Right renal pelvis (tissue), 4 donors: Measurements from ENCODE around the gene DEK. TPM values are rescaled to one million over a fixed set of nuclear protein-coding genes. Genes with fewer than 3 reads are reported as not detected.
"Not testable (repeated sequence)": the region's sequence is repeated elsewhere in the genome, so short reads cannot be mapped to it uniquely, and the experiment has no call there.

Source experiments
- DNase-seq, 4 donors: peaks; one replicate each; pipeline ENCODE4 v3.0.0-alpha.2; 2013; ENCODE audit warnings: low read depth in 4 of 4, low spot score in 3 of 4, missing footprints in 1 of 4
- polyA plus RNA-seq, 4 donors: library from polyadenylated mRNA; unstranded; fragments of 120-200 nt; gene quantifications; one replicate each; pipeline ENCODE4 v1.2.1, GENCODE V29; 2013; ENCODE audit not compliant: insufficient read length in 4 of 4

DEK gene
- polyA plus RNA-seq, 4 donors = 200 to 240 (median 233) TPM

DNA sequence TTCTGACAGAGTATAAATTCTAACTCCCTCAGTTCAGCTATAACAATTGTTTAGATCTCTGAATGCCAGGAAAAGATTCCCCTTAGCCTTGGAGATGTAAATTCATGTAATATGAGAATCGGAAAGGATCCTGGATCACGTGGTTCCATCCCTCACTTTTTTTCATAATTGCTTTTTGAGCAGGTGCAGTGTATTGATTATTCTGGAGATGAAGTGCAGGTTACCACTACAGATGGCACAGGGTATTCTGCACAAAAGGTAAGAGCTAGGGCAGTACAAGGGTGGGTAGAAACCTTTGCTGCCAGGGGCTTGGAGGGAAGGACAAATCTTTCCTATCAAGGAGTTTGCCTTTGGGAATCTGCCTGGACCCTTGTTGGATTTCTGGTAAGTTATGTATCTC, 56.4 kb downstream of the DEK start:
- DNase-seq = no peak

DNA sequence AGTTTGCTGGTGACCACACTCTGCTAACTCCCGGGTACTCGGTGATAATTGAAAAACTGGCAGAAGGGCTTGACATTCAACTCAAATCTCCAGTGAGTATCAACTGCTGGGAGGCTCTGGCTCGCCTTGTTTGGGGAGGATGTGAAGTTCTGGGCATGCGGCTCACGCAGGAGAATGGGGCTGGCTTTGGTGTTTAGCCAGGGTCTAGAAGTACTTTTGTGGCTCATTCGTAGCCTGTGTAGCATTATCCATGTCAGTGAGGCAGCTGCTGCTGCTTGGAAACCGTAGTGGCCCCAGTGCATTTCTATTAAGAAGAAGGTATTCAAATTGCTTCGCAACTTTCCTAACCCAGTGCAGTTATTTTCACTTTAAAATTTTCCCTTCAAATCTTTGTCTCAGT, 56.9 kb downstream of the DEK start:
- DNase-seq = no peak

DNA sequence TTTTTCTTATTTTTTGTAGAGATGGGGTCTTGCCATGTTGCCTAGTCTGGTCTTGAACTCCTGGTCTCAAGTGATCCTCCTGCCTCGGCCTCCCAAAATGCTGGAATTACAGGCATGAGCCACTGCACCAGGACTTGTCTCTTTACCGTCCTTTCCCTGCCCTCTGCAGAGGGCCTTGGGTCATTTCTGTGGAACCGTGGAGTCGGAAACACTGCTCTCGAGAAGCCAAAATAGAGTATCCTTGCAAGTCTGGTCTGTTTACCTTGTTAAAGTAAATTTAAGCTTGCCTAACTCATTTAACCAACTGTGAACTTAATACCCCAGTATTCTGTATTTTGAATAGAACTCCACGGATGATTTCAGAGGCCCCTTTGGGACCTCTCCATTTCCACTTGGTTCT, 57.7 kb downstream of the DEK start:
- DNase-seq = no peak

DNA sequence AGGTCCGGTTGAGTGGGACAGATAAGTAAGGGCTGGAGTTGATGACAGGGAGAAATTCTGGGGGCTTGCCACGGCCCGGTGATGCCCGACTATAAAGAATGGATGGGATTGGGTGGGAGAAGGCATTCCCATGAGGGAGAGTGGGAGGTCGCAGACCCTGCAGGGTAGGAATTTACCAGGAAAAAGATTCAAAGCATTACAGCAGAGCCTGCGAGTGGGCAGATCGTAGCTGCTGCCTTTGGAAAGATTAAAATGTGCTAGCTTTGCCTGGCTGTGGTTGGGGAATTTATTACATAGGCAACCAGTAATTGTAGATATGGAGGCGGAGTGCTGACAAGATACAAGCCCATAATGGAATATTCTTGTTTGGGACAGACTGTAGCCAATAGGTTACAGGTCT, 59.6 kb downstream of the DEK start:
- DNase-seq = no peak

DNA sequence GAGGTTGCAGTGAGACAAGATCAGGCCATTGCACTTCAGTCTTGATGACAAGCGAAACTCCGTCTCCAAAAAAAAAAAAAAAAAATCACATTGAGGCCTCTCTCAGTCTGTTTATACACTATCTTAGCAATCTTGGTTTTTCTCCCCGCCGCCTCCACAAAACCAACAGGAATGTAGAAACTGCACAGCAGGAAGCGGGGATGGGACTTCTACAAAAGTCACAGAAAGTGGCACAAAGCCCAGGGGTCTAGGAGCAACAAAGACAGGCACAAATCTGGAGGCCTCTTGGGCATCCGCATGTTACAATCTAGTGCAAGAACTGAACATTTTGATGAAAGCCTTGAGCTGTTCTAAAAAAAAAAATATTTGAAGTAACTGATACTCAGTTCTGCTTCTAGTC, 60.5 kb downstream of the DEK start:
- no peak for DNase-seq

DNA sequence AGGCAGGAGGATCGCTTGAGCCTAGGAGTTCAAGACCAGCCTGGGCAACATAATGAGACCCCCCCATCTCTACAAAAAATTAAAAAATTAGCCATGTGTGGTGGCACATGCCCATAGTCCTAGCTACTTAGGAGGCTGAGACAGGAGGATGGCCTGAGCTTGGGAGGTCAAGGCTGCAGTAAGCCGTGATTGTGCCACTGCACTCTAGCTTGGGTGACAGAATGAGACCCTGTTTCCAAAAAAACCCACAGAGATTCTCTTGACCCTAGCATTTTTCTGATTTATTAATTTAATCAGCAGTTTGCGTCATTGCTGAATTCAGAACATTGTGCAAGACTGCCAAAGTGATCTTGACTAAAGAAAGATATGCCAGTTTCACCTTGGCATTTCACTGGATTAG, 72.3 kb downstream of the DEK start:
- DNase-seq = no peak

DNA sequence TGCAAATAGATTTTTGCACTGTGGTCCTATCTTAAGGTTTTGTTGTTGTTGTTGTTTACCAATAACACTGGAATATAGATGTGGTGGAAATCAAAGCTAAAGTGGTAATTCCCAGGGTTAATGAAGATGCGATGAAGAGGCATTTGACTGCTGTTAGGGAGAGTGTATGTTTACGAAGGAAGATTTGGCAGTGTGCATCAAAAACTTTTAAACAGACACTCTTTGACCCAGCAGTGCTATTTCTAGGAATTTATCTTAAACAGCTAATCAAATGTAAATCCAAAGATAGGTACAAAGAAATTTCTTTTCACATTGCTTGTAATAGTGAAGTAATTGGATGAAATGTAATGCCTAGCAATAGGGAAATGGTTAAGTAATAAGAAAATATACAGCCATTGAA, 75.1 kb downstream of the DEK start:
- no peak for DNase-seq

DNA sequence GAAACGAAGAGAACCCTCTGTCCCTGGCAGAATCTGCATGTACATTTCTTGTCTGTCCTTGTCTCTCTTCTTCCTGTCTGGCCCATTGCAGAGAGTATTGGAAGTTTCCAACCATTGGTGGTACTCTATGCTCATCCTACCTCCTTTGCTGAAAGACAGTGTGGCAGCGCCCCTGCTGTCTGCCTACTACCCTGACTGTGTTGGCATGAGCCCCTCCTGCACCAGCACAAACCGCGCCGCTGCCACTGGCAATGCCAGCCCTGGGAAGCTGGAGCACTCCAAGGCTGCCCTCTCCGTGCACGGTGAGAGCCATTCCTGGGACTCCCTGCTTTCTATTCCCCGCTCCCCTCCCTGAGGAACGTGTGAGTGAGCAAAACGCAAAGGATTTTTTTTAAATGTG, 76.6 kb downstream of the DEK start:
- DNase-seq = no peak

DNA sequence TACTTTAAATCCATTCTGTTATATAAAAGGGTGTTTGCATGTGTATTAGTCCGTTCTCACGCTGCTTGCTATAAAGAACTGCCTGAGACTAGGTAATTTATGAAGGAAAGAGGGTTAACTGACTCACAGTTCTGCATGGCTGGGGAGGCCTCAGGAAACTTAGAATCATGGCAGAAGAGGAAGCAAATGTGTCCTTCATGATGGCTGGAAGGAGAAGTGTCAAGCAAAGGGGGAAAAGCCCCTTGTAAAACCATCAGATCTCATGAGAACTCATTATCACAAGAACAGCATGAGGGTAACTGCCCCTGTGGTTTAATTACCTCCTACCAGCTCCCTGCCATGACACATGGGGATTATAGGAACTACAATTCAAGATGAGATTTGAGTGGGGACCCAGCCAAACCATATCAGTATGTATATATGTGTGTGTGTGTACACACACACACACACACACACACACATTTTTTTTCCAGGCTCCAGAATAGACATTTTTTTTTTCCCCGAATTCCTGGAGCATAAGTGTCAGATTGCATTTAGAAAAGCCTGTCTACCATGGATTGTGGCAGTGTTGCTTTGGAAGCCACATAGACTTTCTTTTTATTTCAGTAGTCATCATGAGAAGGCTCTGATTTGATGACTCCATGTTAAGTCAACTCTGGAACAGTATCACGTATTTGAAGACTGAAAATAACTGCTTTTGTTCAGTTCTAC, 77.6 kb downstream of the DEK start:
- no peak for DNase-seq

DNA sequence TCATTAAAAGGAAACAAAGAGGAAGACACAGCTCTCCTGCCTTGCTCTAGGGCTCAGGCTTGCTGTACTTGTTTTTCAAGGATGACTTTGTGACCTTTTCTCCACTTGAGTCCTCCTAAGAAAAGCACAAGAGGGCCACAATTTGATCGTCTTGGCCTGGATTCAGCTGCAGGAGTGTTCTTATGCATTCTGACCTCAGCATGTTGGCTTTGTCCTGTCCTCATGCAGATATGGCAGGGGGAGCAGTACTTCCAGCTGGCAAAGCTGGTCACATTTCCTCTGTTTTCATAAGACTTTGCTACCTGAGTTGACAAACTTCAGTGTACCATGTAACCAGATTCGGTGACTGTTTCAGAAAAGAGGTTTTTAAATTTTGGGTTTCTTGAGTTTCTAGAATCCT, 78.3 kb downstream of the DEK start:
- DNase-seq = no peak

DNA sequence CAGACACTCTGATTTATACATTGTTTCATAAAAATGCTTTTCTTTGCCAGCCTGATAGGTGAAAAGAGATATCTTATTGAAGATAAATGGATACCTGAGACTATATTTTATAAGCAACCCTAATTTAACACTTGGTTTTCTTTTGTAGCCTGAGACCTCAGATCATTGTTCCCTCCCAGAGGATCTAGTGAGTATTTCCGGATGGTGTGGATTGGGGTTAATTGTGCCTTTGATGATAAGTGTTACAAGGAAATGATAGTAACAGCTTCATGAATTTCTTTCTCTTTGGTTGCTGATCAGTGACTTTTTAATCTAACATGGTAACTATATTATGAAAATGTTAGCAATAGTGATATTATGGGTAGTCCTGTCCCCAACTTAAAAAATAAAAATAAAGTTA, 78.7 kb downstream of the DEK start:
- DNase-seq = no peak

DNA sequence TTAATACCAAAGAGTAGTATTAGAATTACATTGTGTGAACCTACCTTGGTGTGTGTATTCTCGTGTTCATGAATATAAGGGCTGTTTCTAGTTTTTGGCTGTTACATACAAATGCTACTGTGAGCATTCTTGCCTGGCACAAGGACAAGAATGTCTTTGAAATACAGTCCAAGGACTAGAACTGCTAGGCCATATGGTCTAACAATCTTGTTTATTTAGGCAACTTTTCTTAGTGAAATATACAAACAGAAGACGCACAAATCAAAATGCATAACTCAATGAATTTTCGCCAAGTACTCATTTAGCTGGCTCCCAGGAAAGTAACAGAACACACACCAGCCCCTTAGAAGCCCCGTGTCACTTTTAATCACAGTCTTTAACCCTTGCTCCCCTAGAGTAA, 80.6 kb downstream of the DEK start:
- peak in 3 of 4 donors; percentile 13 to 49 (median 41) for DNase-seq

DNA sequence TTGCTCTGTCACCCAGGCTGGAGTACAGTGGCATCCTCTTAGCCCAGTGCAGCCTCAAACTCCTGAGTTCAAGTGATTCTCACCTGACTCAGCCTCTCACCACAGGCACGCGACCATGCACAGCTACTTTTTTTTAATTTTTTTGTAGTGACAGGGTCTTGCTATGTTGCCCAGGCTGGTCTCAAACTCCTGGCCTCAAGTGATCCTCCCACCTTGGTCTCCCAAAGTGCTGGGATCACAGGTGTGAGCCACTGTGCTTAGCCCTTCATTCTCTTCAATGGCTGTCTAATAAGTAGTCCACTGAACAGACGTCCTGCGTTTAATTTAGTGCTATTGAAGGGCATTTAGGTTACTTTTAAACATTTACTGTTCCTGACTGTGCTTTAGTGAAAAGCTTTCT, 81.8 kb downstream of the DEK start:
- DNase-seq = no peak

DNA sequence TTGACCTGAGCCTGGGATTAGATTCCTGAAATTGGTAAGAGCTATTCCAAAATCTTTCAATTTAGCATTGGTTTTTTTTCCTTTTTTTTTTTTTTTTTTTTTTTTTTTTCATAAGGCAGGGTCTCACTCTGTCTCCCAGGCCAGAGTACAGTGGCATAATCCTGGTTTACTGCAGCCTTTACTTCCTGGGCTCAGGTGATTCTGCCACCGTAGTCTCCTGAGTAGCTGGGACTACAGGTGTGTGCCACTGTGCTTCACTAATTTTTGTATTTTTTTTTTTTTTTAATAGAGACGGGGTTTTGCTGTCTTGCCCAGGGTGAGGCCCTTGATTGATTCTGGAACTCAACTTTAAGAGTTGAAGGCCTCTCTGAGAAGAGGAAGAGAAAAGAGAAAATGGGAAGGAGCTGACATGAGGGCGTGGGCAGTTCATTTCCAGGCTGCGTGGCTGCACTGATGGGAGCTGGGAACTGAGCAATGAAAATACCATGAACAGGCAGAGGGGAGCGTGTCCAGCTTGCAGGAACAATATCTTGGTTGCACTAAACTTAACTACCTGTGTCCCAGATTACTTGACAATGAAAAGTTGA, 84.5 kb downstream of the DEK start:
- no peak for DNase-seq

DNA sequence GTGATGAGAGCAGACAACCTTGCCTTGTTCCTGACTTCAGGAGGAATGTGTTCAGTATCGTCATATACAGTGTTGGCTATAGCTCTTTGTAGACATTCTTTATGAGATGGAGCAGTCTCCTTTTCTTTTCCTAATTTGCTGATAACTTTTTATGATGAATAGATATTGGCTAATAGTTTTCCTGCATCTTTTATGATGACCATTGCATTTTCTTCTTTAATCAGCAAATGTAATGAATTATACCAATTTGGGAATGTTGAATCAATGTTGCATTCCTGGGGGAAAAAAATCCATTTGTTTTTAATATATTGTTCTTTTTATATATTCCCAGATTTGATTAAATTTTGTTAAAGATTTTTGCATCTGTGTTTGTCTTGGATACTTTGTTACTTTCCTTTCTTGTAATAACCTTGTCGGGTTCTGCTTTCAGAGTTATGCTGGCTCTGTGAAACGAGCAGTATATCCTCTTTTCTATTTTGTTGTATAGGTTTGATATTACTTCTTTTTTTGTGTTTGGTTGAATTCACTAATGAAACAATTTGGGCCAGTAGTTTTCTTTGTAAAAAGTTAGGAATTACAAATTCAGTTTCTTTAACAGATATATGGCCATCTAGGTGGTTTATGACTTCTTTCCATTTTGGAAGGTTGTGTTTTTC, 85.2 kb downstream of the DEK start:
- no peak for DNase-seq

DNA sequence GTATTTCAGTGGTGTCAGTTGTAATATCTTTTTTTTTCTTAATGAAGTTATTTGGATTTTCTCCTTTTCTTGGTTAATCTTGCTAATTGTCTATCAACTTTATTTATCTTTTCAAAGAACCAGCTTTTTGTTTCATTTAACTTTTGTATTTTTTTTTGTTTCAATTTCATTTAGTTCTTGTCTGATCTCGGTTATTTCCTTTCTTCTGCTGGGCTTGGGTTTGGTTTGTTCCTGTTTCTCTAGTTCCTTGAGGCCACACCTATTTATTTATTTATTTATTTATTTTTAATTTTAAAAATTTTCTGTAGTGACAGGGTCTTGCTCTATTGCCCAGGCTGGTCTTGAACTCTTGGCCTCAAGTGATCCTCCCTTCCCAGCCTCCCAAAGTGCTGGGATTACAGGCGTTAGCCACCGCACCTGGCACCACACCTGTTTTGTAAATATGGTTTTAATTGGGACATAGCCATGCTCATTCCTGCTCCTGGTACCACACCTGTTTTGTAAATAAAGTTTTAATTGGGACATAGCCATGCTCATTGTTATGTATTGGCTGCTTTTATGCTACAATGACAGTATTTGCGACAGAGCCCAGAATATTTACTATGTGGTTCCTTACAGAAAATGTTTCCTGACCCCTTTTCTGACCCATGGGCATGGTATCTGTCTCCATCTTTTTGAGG, 86.9 kb downstream of the DEK start:
- DNase-seq = no peak

DNA sequence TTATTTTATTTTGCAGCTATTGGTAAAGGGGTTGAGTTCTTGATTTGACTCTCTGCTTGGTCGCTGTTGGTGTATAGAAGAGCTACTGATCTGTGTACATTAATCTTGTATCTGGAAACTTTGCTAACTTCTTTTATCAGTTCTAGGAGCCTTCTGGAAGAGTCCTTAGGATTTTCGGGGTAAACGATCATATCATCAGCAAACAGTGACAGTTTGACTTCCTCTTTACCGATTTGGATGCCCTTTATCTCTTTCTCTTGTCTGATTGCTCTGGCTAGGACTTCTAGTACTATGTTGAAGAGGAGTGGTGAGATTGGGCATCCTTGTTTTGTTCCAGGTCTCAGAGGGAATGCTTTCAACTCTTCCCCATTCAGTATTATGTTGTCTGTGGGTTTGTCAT, 88.1 kb downstream of the DEK start:
- DNase-seq = not testable (repeated sequence)

Other genes starting within 250 kb of the DEK start
- gene NHLRC1, start 141.9 kb downstream of the DEK start, polyA plus RNA-seq = 1 to 10 TPM; 2.1 to 2.4 (median 2.2) TPM
- gene TPMT, start 109.5 kb downstream of the DEK start, polyA plus RNA-seq = 10 to 100 TPM; 25.9 to 32.0 (median 30.9) TPM
- 10 to 100 TPM; 17.6 to 22.8 (median 21.3) TPM for gene KDM1B, start 109.1 kb downstream of the DEK start, polyA plus RNA-seq
- 10 to 100 TPM; 15.7 to 20.5 (median 17.9) TPM for gene RNF144B, start 122.8 kb upstream of the DEK start, polyA plus RNA-seq